Subcutaneous adipose tissue (tissue), 4 donors: Measurements from ENCODE around the gene NR4A2. TPM values are rescaled to one million over a fixed set of nuclear protein-coding genes. Genes with fewer than 3 reads are reported as not detected.

Source experiments
- total RNA-seq, 4 donors: library from RNA; depleted of rRNA; stranded (reverse); fragments of >200 nt; gene quantifications; one replicate each; pipeline ENCODE4 v1.1.0, GENCODE V29; 2016
- TF ChIP-seq, protein P1 (sequence below): fragments of 450-650 bp; IDR thresholded peaks from one replicate; pipeline ENCODE4 v1.5.1; 2016; ENCODE audit warnings: low read depth, mild to moderate bottlenecking, control low read depth, antibody characterized with exemption, moderate library complexity

NR4A2 gene
- 10 to 100 TPM in 1 of 4 donors, 1 to 10 TPM in 3; 2.4 to 20.9 (median 8.0) TPM for total RNA-seq

DNA sequence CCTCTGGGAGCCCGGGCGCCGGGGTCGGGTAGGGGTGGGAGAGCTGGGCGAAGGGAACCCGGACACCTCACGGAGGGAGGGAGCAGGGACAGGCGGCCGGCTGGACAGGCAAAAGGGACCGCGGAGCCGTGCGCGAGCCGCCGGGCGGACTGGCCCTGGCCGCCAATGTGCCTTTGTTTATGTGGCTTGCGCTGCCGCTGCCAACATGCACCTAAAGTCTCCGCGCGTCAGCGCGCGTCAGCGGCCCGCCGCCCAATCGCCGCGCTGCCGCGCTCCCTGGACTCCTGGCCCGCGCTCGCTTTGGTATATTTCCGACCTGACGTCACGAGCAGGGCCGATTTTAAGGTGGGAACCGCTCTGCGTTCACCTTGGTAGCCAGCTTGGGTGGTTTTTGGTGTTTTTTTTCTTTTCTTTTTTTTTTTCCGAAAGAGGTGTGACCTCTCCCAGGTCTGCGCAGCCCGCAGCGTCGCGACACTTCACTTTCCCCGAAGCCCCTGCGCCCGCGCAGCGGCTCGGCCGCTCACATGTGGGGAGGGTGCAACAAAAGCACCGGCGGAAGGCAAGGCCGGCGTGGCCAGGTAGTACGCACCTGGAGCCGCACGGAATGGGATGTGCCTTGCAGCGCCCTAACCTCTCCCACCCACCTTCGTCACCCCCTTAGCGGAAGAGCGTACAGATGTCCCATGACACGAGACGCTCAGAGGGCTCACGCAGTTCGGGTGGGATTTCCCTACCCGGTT, at the start of gene NR4A2:
Gene NR4A2 (minus strand): TSS at position 188 of the 740 bp plus-strand sequence. CDS start 2,535 bp downstream, outside the sequence.
- TF ChIP-seq, protein P1, sequence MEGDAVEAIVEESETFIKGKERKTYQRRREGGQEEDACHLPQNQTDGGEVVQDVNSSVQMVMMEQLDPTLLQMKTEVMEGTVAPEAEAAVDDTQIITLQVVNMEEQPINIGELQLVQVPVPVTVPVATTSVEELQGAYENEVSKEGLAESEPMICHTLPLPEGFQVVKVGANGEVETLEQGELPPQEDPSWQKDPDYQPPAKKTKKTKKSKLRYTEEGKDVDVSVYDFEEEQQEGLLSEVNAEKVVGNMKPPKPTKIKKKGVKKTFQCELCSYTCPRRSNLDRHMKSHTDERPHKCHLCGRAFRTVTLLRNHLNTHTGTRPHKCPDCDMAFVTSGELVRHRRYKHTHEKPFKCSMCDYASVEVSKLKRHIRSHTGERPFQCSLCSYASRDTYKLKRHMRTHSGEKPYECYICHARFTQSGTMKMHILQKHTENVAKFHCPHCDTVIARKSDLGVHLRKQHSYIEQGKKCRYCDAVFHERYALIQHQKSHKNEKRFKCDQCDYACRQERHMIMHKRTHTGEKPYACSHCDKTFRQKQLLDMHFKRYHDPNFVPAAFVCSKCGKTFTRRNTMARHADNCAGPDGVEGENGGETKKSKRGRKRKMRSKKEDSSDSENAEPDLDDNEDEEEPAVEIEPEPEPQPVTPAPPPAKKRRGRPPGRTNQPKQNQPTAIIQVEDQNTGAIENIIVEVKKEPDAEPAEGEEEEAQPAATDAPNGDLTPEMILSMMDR: no peak

- TF ChIP-seq, protein P1: no peak
Measured at GRCh38 chr2:156380117-156380645, 47.7 kb upstream of the NR4A2 start.

DNA sequence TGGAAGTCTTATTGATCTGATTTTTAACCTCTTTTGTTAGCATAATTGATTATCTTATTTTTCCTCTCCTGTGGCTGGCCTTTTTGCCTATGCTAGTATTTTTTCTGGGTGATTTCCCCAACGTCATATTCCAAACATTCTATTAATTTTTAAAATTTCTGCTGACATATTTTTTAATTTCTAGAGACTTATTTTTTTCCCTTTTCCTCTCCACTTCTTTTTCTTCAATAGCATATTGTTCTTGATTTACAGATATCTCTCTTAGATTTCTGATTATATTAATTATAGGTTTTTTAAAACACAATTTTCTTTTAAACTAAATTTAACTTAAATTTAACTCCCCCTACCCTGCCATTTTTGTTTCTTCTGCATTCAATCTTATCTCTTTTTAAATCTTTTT, 47.2 kb upstream of the NR4A2 start:
- TF ChIP-seq, protein P1: no peak

DNA sequence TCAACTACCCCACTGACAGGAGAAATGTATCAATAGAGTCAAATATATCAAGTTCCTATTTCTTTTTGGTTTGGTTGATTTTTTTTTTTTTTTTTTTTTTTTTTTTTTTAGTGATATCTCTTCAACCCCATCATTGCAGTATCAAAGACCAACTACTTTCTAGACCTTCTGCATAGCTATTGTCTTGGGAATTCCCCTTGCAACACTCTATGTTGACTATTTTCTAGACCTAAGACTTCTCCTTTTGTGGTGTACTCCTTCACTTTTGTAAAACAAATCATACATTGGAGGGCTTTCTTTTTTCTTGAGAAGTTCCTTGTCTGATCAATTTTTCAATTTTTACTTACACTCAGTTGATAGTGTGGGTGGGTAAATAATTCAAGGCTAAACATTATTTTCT, 46.5 kb upstream of the NR4A2 start:
- TF ChIP-seq, protein P1: no peak

DNA sequence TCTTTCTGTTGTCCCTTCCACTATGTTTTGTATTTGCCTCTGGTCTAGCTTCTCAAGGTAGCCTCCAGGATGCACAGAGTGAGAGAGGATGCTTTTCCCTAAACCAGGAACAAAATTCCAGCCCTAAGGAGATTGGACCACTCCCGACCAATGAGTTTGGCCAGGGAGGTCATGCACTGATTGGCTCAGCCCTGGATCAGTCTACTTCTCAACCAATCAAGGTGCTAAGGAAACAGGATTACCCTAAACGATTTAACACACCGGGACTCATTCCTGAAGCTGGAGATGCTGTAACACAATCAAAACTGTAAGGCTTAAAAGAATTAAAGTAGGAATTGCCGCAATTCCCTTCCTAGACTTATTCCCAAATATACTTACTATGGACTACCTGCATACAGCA, 34.2 kb upstream of the NR4A2 start:
- TF ChIP-seq, protein P1: no peak

DNA sequence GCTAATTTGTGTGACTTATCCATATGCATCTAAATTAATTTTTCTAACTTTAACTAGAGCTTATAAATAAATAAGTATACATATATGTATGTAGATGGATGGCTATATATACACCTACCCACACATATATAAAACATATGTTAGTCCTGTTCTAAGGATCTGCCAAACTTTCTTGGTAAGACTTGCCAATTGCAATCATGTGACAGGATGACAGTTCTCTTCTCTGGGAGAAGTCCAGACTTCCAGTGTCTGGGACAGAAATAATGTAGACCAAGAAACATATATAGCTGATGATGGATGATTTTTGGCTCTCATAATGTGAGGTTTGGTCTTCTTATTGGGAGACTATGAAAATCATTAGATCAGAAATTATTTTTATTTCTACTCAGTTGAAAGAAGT, 30.6 kb upstream of the NR4A2 start:
- TF ChIP-seq, protein P1: no peak

DNA sequence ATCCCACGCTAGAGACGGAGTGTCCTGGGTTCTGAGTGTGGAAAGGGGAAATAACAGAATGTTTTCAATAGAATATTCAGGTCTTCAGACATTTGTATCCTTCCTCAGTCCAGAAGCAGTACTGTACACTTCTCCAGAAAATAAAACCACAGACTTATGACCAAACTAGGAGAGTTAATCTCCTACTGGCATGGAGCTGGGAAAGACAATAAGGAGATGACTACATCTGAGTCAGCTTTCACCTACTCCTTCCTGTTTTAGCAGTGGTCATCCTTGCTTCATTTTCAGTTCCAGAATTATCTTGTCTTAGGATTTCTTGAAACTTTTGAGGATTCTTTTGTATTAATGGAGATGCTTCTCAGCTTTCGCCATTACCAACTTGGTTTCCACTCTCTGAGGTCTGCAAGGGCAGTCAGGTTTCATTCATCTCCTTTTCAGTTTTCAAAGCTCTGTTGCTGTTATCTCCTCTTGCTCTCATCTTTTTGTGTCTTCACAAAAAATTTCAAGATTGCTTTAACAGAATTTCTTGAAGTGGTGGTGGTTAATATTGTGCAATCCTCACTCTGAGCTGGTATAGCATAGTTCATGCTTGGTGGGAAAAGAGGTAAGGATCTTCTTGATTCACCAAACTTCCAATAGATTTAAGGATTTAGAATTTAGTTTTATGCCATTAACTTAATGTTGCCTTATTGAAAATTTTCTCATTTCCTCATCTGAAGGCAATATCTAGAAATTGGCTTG, 23.7 kb upstream of the NR4A2 start:
- TF ChIP-seq, protein P1: no peak
